OCI-LY3 (cell line): Measurements from ENCODE around the gene EMSY.

Experiments used
- EZH2phosphoT487 ChIP-seq: fragments of 200-600 bp; shearing (Covaris generic); IDR thresholded peaks from 2 replicates; pipeline ENCODE4 v1.6.1; 2018; ENCODE audit warnings: antibody characterized with exemption, mixed run types, low read depth
- TF ChIP-seq, protein P1 (sequence below): fragments of 200-600, 300-600 bp; sonication (generic); IDR thresholded peaks from 2 replicates; pipeline ENCODE4 v1.5.1; 2014; ENCODE audit warnings: antibody characterized with exemption, low read length, low read depth

- TF ChIP-seq, protein P1, sequence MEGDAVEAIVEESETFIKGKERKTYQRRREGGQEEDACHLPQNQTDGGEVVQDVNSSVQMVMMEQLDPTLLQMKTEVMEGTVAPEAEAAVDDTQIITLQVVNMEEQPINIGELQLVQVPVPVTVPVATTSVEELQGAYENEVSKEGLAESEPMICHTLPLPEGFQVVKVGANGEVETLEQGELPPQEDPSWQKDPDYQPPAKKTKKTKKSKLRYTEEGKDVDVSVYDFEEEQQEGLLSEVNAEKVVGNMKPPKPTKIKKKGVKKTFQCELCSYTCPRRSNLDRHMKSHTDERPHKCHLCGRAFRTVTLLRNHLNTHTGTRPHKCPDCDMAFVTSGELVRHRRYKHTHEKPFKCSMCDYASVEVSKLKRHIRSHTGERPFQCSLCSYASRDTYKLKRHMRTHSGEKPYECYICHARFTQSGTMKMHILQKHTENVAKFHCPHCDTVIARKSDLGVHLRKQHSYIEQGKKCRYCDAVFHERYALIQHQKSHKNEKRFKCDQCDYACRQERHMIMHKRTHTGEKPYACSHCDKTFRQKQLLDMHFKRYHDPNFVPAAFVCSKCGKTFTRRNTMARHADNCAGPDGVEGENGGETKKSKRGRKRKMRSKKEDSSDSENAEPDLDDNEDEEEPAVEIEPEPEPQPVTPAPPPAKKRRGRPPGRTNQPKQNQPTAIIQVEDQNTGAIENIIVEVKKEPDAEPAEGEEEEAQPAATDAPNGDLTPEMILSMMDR: no peak
- no peak for TF ChIP-seq EZH2phosphoT487
Observed at GRCh38 chr11:76444384-76445120, at the start of gene EMSY.
